NCI-H2029 (cell line): Measurements from ENCODE around the gene NAT9.

ENCODE experiments used
- DNase-seq: peaks from one replicate; lab custom pipeline; 2025; lab: John Stamatoyannopoulos, UW

Gene NAT9

GRCh38 chr17:74779948-74780400 lies 3.8 kb upstream of the NAT9 start:
- no peak for DNase-seq

- DNase-seq = no peak
Measured at GRCh38 chr17:74779501-74779900, 3.4 kb upstream of the NAT9 start.

GRCh38 chr17:74778960-74779359 lies 2.8 kb upstream of the NAT9 start:
- no peak for DNase-seq

- no peak for DNase-seq
Measured at GRCh38 chr17:74777901-74778515, 1.9 kb upstream of the NAT9 start.

- no peak for DNase-seq
Measured at GRCh38 chr17:74776990-74777389, 845 bp upstream of the NAT9 start.

- no peak for DNase-seq
Measured at GRCh38 chr17:74775409-74776043, 619 bp downstream of the NAT9 start.

GRCh38 chr17:74773871-74774286 lies 2.3 kb downstream of the NAT9 start:
- no peak for DNase-seq

GRCh38 chr17:74773414-74773813 lies 2.7 kb downstream of the NAT9 start:
- no peak for DNase-seq

GRCh38 chr17:74772053-74772452 lies 4.1 kb downstream of the NAT9 start:
- DNase-seq = no peak

GRCh38 chr17:74771319-74771914 lies 4.7 kb downstream of the NAT9 start:
- DNase-seq = no peak

GRCh38 chr17:74770498-74771318 lies 5.4 kb downstream of the NAT9 start:
- no peak for DNase-seq

- DNase-seq = no peak
Measured at GRCh38 chr17:74769856-74770497, 6.2 kb downstream of the NAT9 start.

GRCh38 chr17:74769266-74769855 lies 6.8 kb downstream of the NAT9 start:
- DNase-seq = no peak

- DNase-seq = no peak
Measured at GRCh38 chr17:74768763-74769114, 7.4 kb downstream of the NAT9 start.

- no peak for DNase-seq
Measured at GRCh38 chr17:74768069-74768762, 7.9 kb downstream of the NAT9 start.

GRCh38 chr17:74767111-74767516 lies 9.0 kb downstream of the NAT9 start:
- no peak for DNase-seq

GRCh38 chr17:74766413-74766812 lies 9.7 kb downstream of the NAT9 start:
- DNase-seq = no peak

- DNase-seq = no peak
Measured at GRCh38 chr17:74764751-74765286, 11.3 kb downstream of the NAT9 start.

- no peak for DNase-seq
Measured at GRCh38 chr17:74763565-74764387, 12.4 kb downstream of the NAT9 start.

GRCh38 chr17:74761931-74762330 lies 14.2 kb downstream of the NAT9 start:
- DNase-seq = no peak
